SK-N-MC (cell line): ENCODE data around the gene IFNA21.
"Not testable (repeated sequence)": the region's sequence is repeated elsewhere in the genome, so short reads cannot be mapped to it uniquely, and the experiment has no call there.

ENCODE experiments used
- EZH2 ChIP-seq: fragments of 200-600 bp; sonication (generic); IDR thresholded peaks from one replicate; pipeline ENCODE4 v1.6.1; 2017; ENCODE audit warnings: antibody characterized with exemption
- FOXP2 ChIP-seq: optimal IDR thresholded peaks from 2 replicates; pipeline ENCODE3; 2011; ENCODE audit warnings: mild to moderate bottlenecking, moderate library complexity; ENCODE audit not compliant: insufficient read depth; ENCODE audit errors: extremely low read length, control extremely low read depth
- POLR2AphosphoS5 ChIP-seq: IDR thresholded peaks from 2 replicates; pipeline ENCODE4 v1.6.1; 2012; ENCODE audit warnings: mild to moderate bottlenecking, low read depth, low read length, borderline replicate concordance

- not testable (repeated sequence) for TF ChIP-seq POLR2AphosphoS5, EZH2, FOXP2
Measured at GRCh38 chr9:21212160-21212559, 45.7 kb upstream of the IFNA21 start.
